EH (cell line): ENCODE measurements around the gene RALGAPA1.
"Not testable (repeated sequence)": the region's sequence is repeated elsewhere in the genome, so short reads cannot be mapped to it uniquely, and the experiment has no call there.

Source experiments
- DNase-seq: peaks from one replicate; pipeline ENCODE4 v3.0.0-alpha.2; 2015; ENCODE audit warnings: low read depth

Gene RALGAPA1

DNA sequence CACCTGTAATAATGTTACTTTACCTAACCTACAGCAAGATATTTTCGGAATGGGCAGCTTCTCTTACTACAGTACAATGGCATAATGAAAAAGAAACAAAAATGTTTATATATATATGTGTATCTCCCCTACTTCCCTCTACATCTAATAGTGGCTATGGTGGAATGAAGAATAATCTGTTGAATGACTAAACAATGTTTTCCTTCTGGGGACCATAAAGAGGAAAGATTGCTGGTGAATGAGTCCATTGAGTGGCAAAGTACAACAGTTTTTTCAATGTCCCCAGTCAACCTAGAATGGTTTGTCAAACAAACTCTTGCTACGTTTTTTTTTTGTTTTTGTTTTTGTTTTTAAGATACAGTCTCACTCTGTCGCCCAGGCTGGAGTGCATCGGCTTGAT, 47.2 kb downstream of the RALGAPA1 start:
- no peak for DNase-seq

- DNase-seq: no peak
Measured at GRCh38 chr14:35760143-35760542, 49.0 kb downstream of the RALGAPA1 start.

GRCh38 chr14:35758523-35759129, 50.5 kb downstream of the RALGAPA1 start:
- DNase-seq: no peak

- no peak for DNase-seq
Measured at GRCh38 chr14:35754671-35755070, 54.4 kb downstream of the RALGAPA1 start.

- DNase-seq: no peak
Measured at GRCh38 chr14:35752380-35752779, 56.7 kb downstream of the RALGAPA1 start.

- no peak for DNase-seq
Measured at GRCh38 chr14:35750202-35750904, 58.7 kb downstream of the RALGAPA1 start.

GRCh38 chr14:35747379-35747778, 61.7 kb downstream of the RALGAPA1 start:
- DNase-seq: peak; percentile 34

DNA sequence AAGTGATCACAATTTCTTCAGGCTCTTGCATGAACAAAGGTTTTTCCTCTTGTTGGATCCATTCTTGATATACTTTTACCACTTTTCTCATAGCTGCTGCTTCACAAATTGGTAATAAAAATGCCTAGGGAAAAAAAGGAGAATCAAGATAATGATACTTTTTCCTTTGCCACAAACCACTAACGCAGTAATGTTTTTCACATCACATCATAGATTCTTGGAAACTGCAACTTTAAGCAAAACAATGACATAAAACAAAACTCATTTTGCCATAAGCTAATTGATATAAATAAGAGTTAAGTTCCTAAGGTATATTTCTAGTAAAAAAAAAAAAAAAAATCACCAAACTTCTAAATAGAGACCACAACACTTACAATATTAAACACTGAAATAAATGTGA, 66.7 kb downstream of the RALGAPA1 start:
- no peak for DNase-seq

GRCh38 chr14:35742032-35742371, 67.1 kb downstream of the RALGAPA1 start:
- no peak for DNase-seq

DNA sequence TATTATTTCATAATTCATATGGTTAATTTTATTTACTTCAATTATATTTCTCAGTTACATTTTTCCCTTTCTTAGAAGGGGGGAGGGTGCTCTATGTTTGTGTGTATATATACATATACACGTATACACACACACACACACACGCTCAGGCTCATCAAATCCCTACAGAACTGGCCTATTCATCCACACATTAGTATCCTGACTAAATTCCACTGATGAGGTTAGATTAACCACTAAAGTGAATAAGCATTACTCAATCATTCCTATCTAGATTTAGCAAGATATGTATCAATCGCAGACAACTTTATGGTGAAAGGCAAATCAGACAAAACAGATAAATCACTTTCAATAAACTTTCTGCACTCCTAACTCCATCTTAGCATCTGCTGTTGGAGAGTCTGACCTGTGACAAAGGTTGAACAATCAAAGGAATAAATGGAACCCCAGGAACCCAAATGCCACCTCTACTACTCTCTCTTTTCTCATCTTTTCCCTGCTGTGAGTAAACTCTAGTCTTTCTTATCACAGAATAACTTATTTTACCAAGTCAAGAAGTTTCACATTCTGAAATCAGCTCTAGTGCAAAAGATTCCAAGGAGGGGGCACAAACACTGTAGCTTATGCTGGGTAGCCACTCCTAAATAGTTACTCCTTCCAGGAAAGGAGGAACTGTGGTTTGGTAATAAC, 67.6 kb downstream of the RALGAPA1 start:
- DNase-seq: no peak

DNA sequence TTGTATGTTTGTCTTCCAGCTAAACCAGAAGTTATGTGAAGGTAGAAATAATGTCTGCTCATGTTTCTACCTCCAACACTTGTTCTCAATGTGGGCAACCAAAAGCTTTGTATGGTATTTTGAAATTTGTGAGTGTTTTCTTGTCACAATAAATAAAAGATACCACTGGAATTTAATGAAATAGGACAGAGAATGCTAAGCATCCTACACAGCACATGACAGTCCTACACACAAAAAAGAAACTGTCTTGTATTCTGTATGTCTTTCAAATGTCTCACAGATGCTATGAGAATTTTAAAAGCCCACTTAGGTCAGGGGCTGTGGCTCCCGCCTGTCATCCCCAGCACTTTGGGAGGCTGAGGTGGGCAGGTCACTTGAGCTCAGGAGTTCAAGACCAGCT, 68.9 kb downstream of the RALGAPA1 start:
- peak; percentile 24 for DNase-seq

- not testable (repeated sequence) for DNase-seq
Measured at GRCh38 chr14:35735163-35735562, 73.9 kb downstream of the RALGAPA1 start.

- DNase-seq: not testable (repeated sequence)
Measured at GRCh38 chr14:35733510-35733909, 75.6 kb downstream of the RALGAPA1 start.

- no peak for DNase-seq
Measured at GRCh38 chr14:35730871-35731270, 78.2 kb downstream of the RALGAPA1 start.

DNA sequence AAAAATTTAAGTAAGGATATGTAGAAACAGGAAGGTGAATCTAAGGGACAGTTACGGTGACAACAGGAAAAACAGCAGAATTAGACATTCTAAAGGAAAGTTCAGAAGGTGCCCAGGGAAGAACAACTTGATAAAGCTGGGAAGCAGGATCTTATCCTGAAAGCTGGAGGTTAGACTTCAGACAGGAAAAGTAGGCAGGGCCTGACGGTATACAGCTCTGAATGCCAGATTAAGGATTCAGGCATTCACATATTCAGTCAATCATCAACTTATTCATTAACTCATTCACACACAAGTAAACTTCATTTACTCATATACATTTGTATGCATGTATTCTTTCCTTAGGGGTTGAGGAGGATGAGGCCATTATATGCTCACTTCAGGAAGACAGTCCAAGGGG, 81.3 kb downstream of the RALGAPA1 start:
- DNase-seq: no peak

DNA sequence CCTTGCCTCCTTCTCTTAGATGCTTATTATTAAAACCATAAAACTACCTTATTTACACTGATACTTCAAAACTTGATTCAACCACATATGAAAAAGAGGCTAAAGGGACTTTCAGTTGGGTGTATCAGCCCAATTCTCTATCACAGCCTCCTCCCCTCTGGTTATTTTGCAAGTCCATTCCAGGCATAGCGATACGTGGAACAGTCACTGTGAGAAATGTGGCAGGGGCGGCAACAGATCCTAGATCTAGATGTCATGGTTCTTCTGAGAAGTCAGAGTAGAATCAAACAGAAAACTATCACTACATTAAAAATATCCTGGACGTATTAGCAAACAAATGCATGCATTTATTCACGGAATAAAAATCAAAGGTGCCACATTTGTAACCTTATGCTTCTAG, 83.2 kb downstream of the RALGAPA1 start:
- DNase-seq: no peak

- DNase-seq: no peak
Measured at GRCh38 chr14:35715079-35715478, 94.0 kb downstream of the RALGAPA1 start.

DNA sequence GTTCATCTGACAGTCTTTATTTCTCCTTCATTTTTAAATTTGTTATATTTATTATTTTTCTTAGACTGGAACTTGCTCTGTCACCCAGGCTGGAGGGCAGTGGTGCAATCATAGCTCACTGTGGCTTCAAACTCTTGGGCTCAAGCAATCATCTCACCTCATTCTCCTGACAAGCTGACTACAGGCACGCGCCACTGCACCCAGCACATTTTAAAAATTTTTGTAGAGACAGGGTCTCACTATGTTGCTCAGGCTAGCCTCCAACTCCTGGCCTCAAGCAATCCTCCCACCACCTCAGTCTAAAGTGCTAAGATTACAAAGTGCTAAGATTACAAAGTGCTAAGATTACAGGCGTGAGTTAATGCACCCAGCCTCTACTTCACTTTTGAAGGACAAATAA, 96.6 kb downstream of the RALGAPA1 start:
- DNase-seq: no peak

- peak; percentile 24 for DNase-seq
Measured at GRCh38 chr14:35708062-35708461, 101.0 kb downstream of the RALGAPA1 start.

DNA sequence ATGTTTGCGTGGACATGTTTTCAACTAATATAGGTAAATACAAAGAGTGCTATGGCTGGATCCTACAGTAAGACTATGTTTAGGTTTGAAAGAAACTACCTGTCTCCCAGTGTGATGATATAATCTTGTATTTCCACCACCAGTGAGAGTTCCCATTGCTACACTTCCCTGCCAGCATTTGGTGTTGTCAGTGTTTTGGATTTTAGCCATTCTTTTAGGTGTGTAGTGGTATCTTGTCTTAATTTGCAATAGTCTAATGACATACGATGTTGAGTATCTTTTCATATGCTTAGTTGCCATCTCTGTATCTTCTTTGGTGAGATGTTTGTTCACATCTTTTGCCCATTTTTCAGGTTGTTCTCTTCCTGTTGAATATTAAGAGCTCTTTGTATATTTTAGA, 103.5 kb downstream of the RALGAPA1 start:
- DNase-seq: no peak

GRCh38 chr14:35704793-35705493, 104.2 kb downstream of the RALGAPA1 start:
- no peak for DNase-seq

- DNase-seq: no peak
Measured at GRCh38 chr14:35701531-35701930, 107.6 kb downstream of the RALGAPA1 start.
